DND-41 (cell line): Measurements from ENCODE around the gene PAPOLG.

Experiments
- ATAC-seq: fragments of 200-7000 bp; cut with Tn5 transposase; 3 replicates; pipeline ENCODE4 v1.9.1; 2021; ENCODE audit warnings: low read depth; ENCODE audit not compliant: insufficient read depth
- DNase-seq: peaks from one replicate; pipeline ENCODE4 v3.0.0-alpha.2; 2020
- H2AFZ ChIP-seq: 2 replicates; pipeline ENCODE4 v1.6.0; 2012; ENCODE audit warnings: low read depth, low read length
- H3K27ac ChIP-seq: 2 replicates; pipeline ENCODE4 v1.5.1; 2012; ENCODE audit warnings: low read length, inconsistent platforms
- H3K27me3 ChIP-seq: fragments of 200-600 bp; sonication (generic); 2 replicates; pipeline ENCODE4 v1.6.0; 2012; ENCODE audit warnings: low read length, mild to moderate bottlenecking, inconsistent platforms; ENCODE audit not compliant: insufficient read depth, poor library complexity
- H3K36me3 ChIP-seq: 2 replicates; pipeline ENCODE4 v1.5.1; 2012; ENCODE audit warnings: low read length, inconsistent platforms; ENCODE audit not compliant: insufficient read depth
- H3K4me1 ChIP-seq: 2 replicates; pipeline ENCODE4 v1.5.1; 2012; ENCODE audit warnings: mild to moderate bottlenecking, low read length; ENCODE audit not compliant: insufficient read depth
- H3K4me2 ChIP-seq: 2 replicates; pipeline ENCODE4 v1.6.0; 2012; ENCODE audit warnings: mild to moderate bottlenecking, moderate library complexity, low read length, inconsistent platforms; ENCODE audit not compliant: insufficient read depth
- H3K4me3 ChIP-seq, 2 experiments: fragments of 200-600 bp in 1 of 2; shearing (Covaris generic) in 1 of 2; 2 replicates each; pipeline ENCODE4 v1.5.1; 2012 to 2016; ENCODE audit warnings: inconsistent platforms in 2 of 2, low read length in 2 of 2, mild to moderate bottlenecking in 2 of 2, low read depth in 1 of 2, moderate library complexity in 1 of 2
- H3K79me2 ChIP-seq: 2 replicates; pipeline ENCODE4 v1.6.0; 2012; ENCODE audit warnings: low read length, inconsistent platforms; ENCODE audit not compliant: insufficient read depth
- H3K9ac ChIP-seq: 2 replicates; pipeline ENCODE4 v1.6.0; 2012; ENCODE audit warnings: low read depth, mild to moderate bottlenecking, inconsistent platforms, low read length, moderate library complexity
- H3K9me3 ChIP-seq: 2 replicates; pipeline ENCODE4 v1.5.1; 2012; ENCODE audit warnings: low read length, moderate library complexity, mild to moderate bottlenecking, inconsistent platforms; ENCODE audit not compliant: insufficient read depth, severe bottlenecking
- H4K20me1 ChIP-seq: 2 replicates; pipeline ENCODE4 v1.6.0; 2012; ENCODE audit warnings: low read length; ENCODE audit not compliant: insufficient read depth
- CTCF ChIP-seq: IDR thresholded peaks from 2 replicates; pipeline ENCODE4 v1.5.1; 2012; ENCODE audit warnings: borderline replicate concordance, low read length, moderate library complexity, mild to moderate bottlenecking; ENCODE audit not compliant: poor library complexity, severe bottlenecking; ENCODE audit errors: extremely low read depth
- EZH2 ChIP-seq: IDR thresholded peaks from 3 replicates; pipeline ENCODE4 v1.6.1; 2012; ENCODE audit warnings: borderline replicate concordance, low read depth, mild to moderate bottlenecking, moderate library complexity, low read length, inconsistent platforms; ENCODE audit not compliant: severe bottlenecking

Gene PAPOLG

GRCh38 chr2:60725466-60725865 lies 30.6 kb upstream of the PAPOLG start:
- TF ChIP-seq CTCF (no peak), EZH2 (no peak)
- ATAC-seq (no peak), DNase-seq (no peak)
- no peak overlapping the region for H3K9ac ChIP-seq
- no peak overlapping the region for H2AFZ ChIP-seq
- no peak overlapping the region for H3K4me2 ChIP-seq
- H3K27ac ChIP-seq = no peak overlapping the region
- H3K79me2 ChIP-seq = no peaks in the 10 kb centered on the region
- H4K20me1 ChIP-seq = no peaks in the 10 kb centered on the region
- peaks cover 7% of the 10 kb centered on the region for H3K9me3 ChIP-seq
- no peaks in the 10 kb centered on the region for H3K4me1 ChIP-seq
- H3K27me3 ChIP-seq = no peaks in the 10 kb centered on the region
- H3K36me3 ChIP-seq = no peaks in the 10 kb centered on the region
- no peak overlapping the region for H3K4me3 ChIP-seq

- no peaks in the 10 kb centered on the region for H3K4me1 ChIP-seq
- H3K9ac ChIP-seq = no peak overlapping the region
- DNase-seq (no peak), ATAC-seq (no peak)
- no peaks in the 10 kb centered on the region for H3K27me3 ChIP-seq
- TF ChIP-seq CTCF = no peak
- no peak for TF ChIP-seq EZH2
- H3K27ac ChIP-seq = no peak overlapping the region
- H2AFZ ChIP-seq = no peak overlapping the region
- peaks cover 7% of the 10 kb centered on the region for H3K9me3 ChIP-seq
- H4K20me1 ChIP-seq = no peaks in the 10 kb centered on the region
- H3K36me3 ChIP-seq = no peaks in the 10 kb centered on the region
- H3K79me2 ChIP-seq = no peaks in the 10 kb centered on the region
- no peak overlapping the region for H3K4me2 ChIP-seq
- no peak overlapping the region for H3K4me3 ChIP-seq
These were observed 27.2 kb upstream of the PAPOLG start for GRCh38 chr2:60728855-60729254.

GRCh38 chr2:60735496-60736250 lies 20.4 kb upstream of the PAPOLG start:
- Histone ChIP-seq H3K27ac (no peak overlapping the region), H3K4me2 (no peak overlapping the region)
- DNase-seq = peak; percentile 25

More at GRCh38 chr2:60735496-60736250, 20.4 kb upstream of the PAPOLG start:
- H4K20me1 ChIP-seq = no peaks in the 10 kb centered on the region
- no peaks in the 10 kb centered on the region for H3K79me2 ChIP-seq
- H3K9ac ChIP-seq = no peak overlapping the region
- no peak overlapping the region for H2AFZ ChIP-seq
- 0 out of 3 replicates have a peak, but pooled peaks have one; percentile 53 for ATAC-seq
- TF ChIP-seq CTCF (no peak), EZH2 (no peak)
- no peaks in the 10 kb centered on the region for H3K4me1 ChIP-seq
- H3K27me3 ChIP-seq = peaks cover 8% of the 10 kb centered on the region
- no peak overlapping the region for H3K4me3 ChIP-seq
- H3K36me3 ChIP-seq = no peaks in the 10 kb centered on the region
- H3K9me3 ChIP-seq = no peaks in the 10 kb centered on the region
